CD4-positive, alpha-beta T cell treated with Interleukin-12 subunit alpha and Interleukin-12 subunit beta, for 1 hour (primary cell): ENCODE data around the gene BAG2.

Source experiments
- DNase-seq: peaks from one replicate; pipeline ENCODE4 v3.0.0-alpha.2; 2020

The BAG2 gene

GRCh38 chr6:57222743-57223077, 50.6 kb downstream of the BAG2 start:
- peak; percentile 14 for DNase-seq

GRCh38 chr6:57224769-57225515, 52.8 kb downstream of the BAG2 start:
- no peak for DNase-seq

- no peak for DNase-seq
These were observed 54.1 kb downstream of the BAG2 start for GRCh38 chr6:57226221-57226620.
